ENCODE results near the gene CYB561D2. TPM values are rescaled to one million over a fixed set of nuclear protein-coding genes. Genes with fewer than 3 reads are reported as not detected.

CYB561D2 gene
- total and polyA plus RNA-seq, 8 donors = 8.6 to 30.4 (median 14.0) TPM

DNA sequence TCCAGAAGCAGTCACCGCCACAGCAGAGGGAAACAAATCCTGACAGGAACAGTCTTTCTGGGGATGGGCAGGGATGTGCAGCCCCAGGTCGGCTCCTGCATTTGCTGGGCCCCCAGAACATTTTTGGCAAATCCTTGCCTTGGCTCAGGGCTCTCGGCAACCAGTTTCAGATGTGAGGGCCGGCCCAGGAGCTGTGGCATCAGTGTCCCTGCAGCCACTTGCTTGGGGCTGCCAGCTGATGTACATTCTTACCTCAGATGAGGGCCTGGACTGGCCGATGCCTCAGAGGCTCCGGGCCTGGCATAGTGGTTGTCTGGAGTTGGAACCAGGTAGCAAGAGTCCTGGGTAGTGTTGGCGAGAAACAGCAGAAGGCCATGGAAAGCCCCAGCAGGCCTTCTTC lies 4.2 kb downstream of the CYB561D2 start:
- Histone ChIP-seq H3K27ac (no peak overlapping the region), H3K36me3 (peaks cover 3 to 24% (median 8%) of the 10 kb centered on the region in 3 donors), H3K27me3 (no peaks in the 10 kb centered on the region), H3K4me3 (no peak overlapping the region), H3K4me1 (peaks cover 14 to 53% (median 29%) of the 10 kb centered on the region in 3 donors), H3K9me3 (no peaks in the 10 kb centered on the region)
- DNase-seq = no peak
- TF ChIP-seq, protein P1, sequence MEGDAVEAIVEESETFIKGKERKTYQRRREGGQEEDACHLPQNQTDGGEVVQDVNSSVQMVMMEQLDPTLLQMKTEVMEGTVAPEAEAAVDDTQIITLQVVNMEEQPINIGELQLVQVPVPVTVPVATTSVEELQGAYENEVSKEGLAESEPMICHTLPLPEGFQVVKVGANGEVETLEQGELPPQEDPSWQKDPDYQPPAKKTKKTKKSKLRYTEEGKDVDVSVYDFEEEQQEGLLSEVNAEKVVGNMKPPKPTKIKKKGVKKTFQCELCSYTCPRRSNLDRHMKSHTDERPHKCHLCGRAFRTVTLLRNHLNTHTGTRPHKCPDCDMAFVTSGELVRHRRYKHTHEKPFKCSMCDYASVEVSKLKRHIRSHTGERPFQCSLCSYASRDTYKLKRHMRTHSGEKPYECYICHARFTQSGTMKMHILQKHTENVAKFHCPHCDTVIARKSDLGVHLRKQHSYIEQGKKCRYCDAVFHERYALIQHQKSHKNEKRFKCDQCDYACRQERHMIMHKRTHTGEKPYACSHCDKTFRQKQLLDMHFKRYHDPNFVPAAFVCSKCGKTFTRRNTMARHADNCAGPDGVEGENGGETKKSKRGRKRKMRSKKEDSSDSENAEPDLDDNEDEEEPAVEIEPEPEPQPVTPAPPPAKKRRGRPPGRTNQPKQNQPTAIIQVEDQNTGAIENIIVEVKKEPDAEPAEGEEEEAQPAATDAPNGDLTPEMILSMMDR (IDR thresholded peaks at IDR 0.05) = no peak
- WGBS, 2 donors = 79 to 89% methylated on average over 7 of the region's 7 CpGs
- FAIRE-seq = no peak
- intact Hi-C loops (cut with DNase I) = no loop called here
- no peak for ATAC-seq

DNA sequence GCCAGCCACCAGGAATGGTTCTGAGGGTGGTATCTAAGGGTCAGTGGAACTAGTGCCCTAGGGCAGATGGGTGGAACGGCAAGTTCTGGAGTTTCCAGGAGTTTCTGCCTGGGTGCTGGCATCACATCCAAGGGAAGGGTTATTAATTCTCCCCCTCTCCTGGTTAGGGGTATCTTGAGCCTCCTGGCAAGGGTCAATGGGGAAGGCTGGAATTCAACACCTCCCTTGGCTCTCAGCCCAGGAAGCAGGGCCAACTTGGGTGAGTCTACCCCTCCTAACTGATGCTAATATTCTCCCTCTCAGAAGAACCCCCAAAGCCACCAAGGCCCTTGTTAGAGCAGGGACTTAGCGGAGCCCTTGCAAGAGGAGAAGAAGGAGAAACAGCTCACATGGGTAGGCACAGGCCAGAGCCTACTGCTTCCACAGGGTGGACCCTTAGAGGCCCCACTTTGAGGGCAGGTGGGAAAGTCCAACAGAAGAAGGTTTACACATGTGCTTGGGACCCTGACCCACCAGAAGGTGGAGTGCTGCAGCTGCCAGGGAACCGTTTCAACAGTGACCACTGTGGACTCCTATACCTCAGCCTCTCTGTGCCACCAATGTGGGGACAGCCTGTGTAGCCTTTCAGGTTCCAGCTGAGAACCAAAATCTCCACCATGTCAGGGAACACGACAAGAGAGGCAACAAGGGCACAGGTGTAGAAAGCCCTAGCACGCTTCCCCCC lies 5.3 kb downstream of the CYB561D2 start:
- intact Hi-C loops (cut with DNase I) = no loop called here
- H3K27me3 ChIP-seq = no peaks in the 10 kb centered on the region
- ATAC-seq = no peak
- no peak overlapping the region for H3K27ac ChIP-seq
- H3K36me3 ChIP-seq = peaks cover 3 to 24% (median 8%) of the 10 kb centered on the region in 3 donors
- no peak for FAIRE-seq
- peak in 1 of 6 donors; percentile 46 for DNase-seq
- TF ChIP-seq, protein P1 (IDR thresholded peaks at IDR 0.05) = no peak
- 49 to 50% methylated on average over 5 of the region's 5 CpGs for WGBS, 2 donors
- peaks cover 14 to 53% (median 29%) of the 10 kb centered on the region in 3 donors for H3K4me1 ChIP-seq
- H3K4me3 ChIP-seq = peak overlapping the region in 1 of 4 donors; percentile 86
- H3K9me3 ChIP-seq = no peaks in the 10 kb centered on the region

DNA sequence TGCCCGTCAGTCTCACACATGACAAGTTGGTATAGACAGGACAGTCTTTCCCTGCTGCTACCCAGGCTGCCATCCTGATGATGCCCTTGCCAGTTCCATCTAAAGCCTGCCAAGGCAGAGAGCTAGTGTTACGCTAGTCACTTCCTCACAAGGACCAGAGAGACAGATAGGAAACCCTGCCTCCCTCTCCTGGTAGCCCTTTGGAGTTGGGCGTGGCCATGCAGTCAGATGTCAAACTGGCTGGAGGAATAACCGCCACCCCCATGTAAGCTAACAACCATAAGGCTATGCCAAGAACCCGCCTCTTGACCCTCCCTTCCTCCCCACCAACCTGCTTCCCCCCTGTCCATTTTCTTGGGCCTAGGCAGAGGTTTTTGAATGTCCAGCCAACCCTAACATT lies 5.9 kb downstream of the CYB561D2 start:
- Histone ChIP-seq H3K9me3 (no peaks in the 10 kb centered on the region), H3K27me3 (no peaks in the 10 kb centered on the region), H3K27ac (no peak overlapping the region), H3K4me1 (peaks cover 14 to 51% (median 29%) of the 10 kb centered on the region in 3 donors), H3K4me3 (peak overlapping the region in 2 of 4 donors; percentile 64 to 86), H3K36me3 (peaks cover 3 to 24% (median 8%) of the 10 kb centered on the region in 3 donors)
- FAIRE-seq = no peak
- 26 to 39% methylated on average over 5 of the region's 5 CpGs for WGBS, 2 donors
- TF ChIP-seq, protein P1 (IDR thresholded peaks at IDR 0.05) = no peak
- DNase-seq = peak in 3 of 6 donors; percentile 44 to 59 (median 53)
- ATAC-seq = peak in 2 of 4 donors; percentile 4
- intact Hi-C loops (cut with DNase I) = no loop called here

DNA sequence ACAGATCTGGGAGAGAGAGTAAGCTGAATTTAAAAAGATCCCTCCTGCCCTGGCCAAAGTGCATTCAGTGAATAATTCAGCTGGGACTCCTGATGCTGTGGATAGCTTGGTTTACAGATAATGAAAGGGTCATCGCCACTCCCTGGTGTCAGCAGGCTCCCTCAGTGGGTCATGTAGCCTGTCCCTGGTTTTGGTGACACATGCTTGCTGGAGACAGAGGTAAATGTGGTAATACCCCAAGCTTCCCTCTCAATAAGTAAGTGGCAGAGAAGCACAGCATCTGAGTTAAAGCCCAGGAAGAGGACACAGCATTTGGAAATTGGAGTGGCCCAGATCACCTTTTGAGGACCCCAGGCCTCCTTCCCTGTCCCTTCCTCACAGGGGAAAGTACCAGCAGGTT lies 6.8 kb downstream of the CYB561D2 start:
- FAIRE-seq (no peak), DNase-seq (no peak), ATAC-seq (no peak)
- H3K4me3 ChIP-seq = peak overlapping the region in 3 of 4 donors; percentile 64 to 89 (median 86)
- TF ChIP-seq, protein P1 (IDR thresholded peaks at IDR 0.05) = no peak
- no peaks in the 10 kb centered on the region for H3K9me3 ChIP-seq
- H3K4me1 ChIP-seq = peaks cover 14 to 41% (median 29%) of the 10 kb centered on the region in 3 donors
- H3K36me3 ChIP-seq = peaks cover 3 to 24% (median 8%) of the 10 kb centered on the region in 3 donors
- intact Hi-C loops (cut with DNase I) = no loop called here
- no peak overlapping the region for H3K27ac ChIP-seq
- WGBS, 2 donors = 54 to 65% methylated on average over 1 of the region's 1 CpG
- H3K27me3 ChIP-seq = no peaks in the 10 kb centered on the region
